DOHH2 (cell line): ENCODE results near the gene JCAD.

Experiments used
- H3F3A ChIP-seq: fragments of 200-600 bp; sonication (generic), shearing (Covaris generic); 2 replicates; pipeline ENCODE4 v1.6.0; 2016; ENCODE audit warnings: antibody characterized with exemption, mild to moderate bottlenecking; ENCODE audit not compliant: control insufficient read depth, insufficient read depth
- H3K27ac ChIP-seq: fragments of 200-600 bp; sonication (generic); 2 replicates; pipeline ENCODE4 v1.5.1; 2014; ENCODE audit warnings: low read depth, mild to moderate bottlenecking, low read length, moderate library complexity
- H3K27me3 ChIP-seq: fragments of 200-600 bp; sonication (generic); 2 replicates; pipeline ENCODE4 v1.6.1; 2014; ENCODE audit warnings: mild to moderate bottlenecking, low read length, mixed read lengths; ENCODE audit not compliant: control insufficient read depth
- H3K36me3 ChIP-seq: fragments of 200-600 bp; sonication (generic); 2 replicates; pipeline ENCODE4 v1.6.1; 2014; ENCODE audit warnings: mild to moderate bottlenecking, low read length, moderate library complexity, mixed read lengths; ENCODE audit not compliant: control insufficient read depth
- H3K4me1 ChIP-seq: fragments of 200-600 bp; sonication (generic); 2 replicates; pipeline ENCODE4 v1.6.1; 2014; ENCODE audit warnings: mild to moderate bottlenecking, low read length, mixed read lengths; ENCODE audit not compliant: control insufficient read depth
- H3K4me2 ChIP-seq: fragments of 200-600 bp; sonication (generic); 2 replicates; pipeline ENCODE4 v1.6.0; 2014; ENCODE audit warnings: mild to moderate bottlenecking, low read length, moderate library complexity
- H3K4me3 ChIP-seq: fragments of 200-600 bp; sonication (generic); 2 replicates; pipeline ENCODE4 v1.5.1; 2014; ENCODE audit warnings: mild to moderate bottlenecking, low read length, mixed read lengths
- H3K79me2 ChIP-seq: fragments of 200-600 bp; sonication (generic); 2 replicates; pipeline ENCODE4 v1.6.1; 2014; ENCODE audit warnings: mild to moderate bottlenecking, low read length, mixed read lengths; ENCODE audit not compliant: control insufficient read depth
- H3K9me2 ChIP-seq: fragments of 200-600 bp; sonication (generic); replicated peaks from 2 replicates; pipeline ENCODE4 v1.6.1; 2014; ENCODE audit warnings: mild to moderate bottlenecking, low read length, mixed read lengths; ENCODE audit not compliant: control insufficient read depth
- H3K9me3 ChIP-seq: fragments of 200-600 bp; sonication (generic); 2 replicates; pipeline ENCODE4 v1.6.1; 2014; ENCODE audit warnings: antibody characterized with exemption, low read length, mixed read lengths; ENCODE audit not compliant: control insufficient read depth, insufficient read depth
- H4K20me1 ChIP-seq: fragments of 200-600 bp; sonication (generic); 2 replicates; pipeline ENCODE4 v1.6.0; 2014; ENCODE audit warnings: low read depth, mild to moderate bottlenecking, antibody characterized with exemption, low read length, moderate library complexity; ENCODE audit not compliant: control insufficient read depth, insufficient read depth
- EZH2phosphoT487 ChIP-seq: fragments of 200-600 bp; sonication (generic); IDR thresholded peaks from 2 replicates; pipeline ENCODE4 v1.6.1; 2017; ENCODE audit warnings: borderline replicate concordance, mild to moderate bottlenecking, antibody characterized with exemption, low read length, moderate library complexity, mixed read lengths
- TF ChIP-seq, protein P1 (sequence below): fragments of 200-600 bp; sonication (generic); IDR thresholded peaks from one replicate; pipeline ENCODE4 v1.5.1; 2014; ENCODE audit warnings: antibody characterized with exemption, mild to moderate bottlenecking, low read depth, low read length; ENCODE audit not compliant: poor library complexity, severe bottlenecking

JCAD gene

DNA sequence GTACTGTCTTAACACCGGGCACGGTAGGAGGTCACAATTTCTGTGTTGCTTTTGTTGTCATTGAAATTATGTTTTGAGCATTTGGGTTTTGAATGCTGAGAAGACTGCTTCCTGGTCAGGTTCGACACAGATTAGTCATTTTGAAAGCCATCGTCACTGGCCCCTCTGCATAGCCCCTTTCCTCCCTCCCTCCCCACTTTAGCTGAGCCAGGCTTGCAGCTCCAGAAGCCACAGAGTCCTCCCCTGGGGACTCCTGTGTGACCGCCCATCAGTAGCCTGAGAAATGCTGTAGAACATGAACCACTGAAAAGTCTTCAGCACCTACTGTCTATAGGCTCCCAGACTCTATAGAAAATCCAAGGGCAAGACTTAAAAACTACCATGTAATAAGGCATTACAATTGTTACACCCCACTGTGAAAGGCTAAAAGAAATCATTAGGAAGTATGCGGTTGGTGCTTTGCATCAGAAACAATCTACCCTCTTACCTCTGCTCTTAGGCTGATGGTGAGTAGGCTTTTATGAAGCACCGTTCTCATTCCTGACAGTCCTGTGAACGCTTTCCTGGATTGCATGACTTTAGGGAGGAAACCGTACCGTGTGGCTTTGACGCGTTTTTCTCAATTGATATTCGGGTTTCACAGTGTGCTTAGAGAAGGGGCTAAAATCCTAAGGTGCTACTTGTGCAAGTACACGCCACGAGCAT is 24.8 kb downstream of the JCAD start:
- Histone ChIP-seq H3K4me3 (no peak overlapping the region), H3K79me2 (no peaks in the 10 kb centered on the region), H3K9me2 (no peaks in the 10 kb centered on the region), H3F3A (no peaks in the 10 kb centered on the region), H4K20me1 (no peaks in the 10 kb centered on the region), H3K9me3 (no peaks in the 10 kb centered on the region), H3K36me3 (no peaks in the 10 kb centered on the region), H3K4me2 (no peak overlapping the region), H3K27me3 (no peaks in the 10 kb centered on the region), H3K4me1 (peaks cover 12% of the 10 kb centered on the region), H3K27ac (no peak overlapping the region)
- TF ChIP-seq, protein P1, sequence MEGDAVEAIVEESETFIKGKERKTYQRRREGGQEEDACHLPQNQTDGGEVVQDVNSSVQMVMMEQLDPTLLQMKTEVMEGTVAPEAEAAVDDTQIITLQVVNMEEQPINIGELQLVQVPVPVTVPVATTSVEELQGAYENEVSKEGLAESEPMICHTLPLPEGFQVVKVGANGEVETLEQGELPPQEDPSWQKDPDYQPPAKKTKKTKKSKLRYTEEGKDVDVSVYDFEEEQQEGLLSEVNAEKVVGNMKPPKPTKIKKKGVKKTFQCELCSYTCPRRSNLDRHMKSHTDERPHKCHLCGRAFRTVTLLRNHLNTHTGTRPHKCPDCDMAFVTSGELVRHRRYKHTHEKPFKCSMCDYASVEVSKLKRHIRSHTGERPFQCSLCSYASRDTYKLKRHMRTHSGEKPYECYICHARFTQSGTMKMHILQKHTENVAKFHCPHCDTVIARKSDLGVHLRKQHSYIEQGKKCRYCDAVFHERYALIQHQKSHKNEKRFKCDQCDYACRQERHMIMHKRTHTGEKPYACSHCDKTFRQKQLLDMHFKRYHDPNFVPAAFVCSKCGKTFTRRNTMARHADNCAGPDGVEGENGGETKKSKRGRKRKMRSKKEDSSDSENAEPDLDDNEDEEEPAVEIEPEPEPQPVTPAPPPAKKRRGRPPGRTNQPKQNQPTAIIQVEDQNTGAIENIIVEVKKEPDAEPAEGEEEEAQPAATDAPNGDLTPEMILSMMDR, result no peak
- TF ChIP-seq EZH2phosphoT487, result no peak

DNA sequence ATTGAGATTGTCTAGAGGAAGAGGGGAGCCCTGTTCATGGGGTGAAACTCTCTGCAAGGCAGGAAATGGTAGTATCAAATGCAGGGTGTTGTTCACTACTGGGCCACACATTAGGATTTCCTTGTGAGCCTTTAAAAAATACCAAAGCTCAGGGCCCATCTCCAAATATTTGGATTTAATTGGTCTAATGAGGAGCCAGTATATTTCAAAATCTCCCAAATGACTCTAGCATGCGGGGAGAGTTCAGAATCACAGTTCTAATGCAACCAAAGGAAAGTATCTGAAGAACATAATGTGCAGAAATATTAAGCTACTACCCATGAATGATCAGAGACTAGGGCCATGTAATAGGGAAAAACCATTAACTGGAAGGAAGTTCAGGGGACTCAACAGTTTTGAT is 27.3 kb downstream of the JCAD start:
- no peaks in the 10 kb centered on the region for H3K9me3 ChIP-seq
- no peak overlapping the region for H3K4me3 ChIP-seq
- H3K79me2 ChIP-seq, result no peaks in the 10 kb centered on the region
- H3F3A ChIP-seq, result no peaks in the 10 kb centered on the region
- H3K9me2 ChIP-seq, result no peaks in the 10 kb centered on the region
- TF ChIP-seq EZH2phosphoT487, result no peak
- TF ChIP-seq, protein P1, result no peak
- H3K27ac ChIP-seq, result no peak overlapping the region
- no peaks in the 10 kb centered on the region for H3K27me3 ChIP-seq
- no peak overlapping the region for H3K4me2 ChIP-seq
- H4K20me1 ChIP-seq, result no peaks in the 10 kb centered on the region
- no peaks in the 10 kb centered on the region for H3K36me3 ChIP-seq
- peaks cover 22% of the 10 kb centered on the region for H3K4me1 ChIP-seq

DNA sequence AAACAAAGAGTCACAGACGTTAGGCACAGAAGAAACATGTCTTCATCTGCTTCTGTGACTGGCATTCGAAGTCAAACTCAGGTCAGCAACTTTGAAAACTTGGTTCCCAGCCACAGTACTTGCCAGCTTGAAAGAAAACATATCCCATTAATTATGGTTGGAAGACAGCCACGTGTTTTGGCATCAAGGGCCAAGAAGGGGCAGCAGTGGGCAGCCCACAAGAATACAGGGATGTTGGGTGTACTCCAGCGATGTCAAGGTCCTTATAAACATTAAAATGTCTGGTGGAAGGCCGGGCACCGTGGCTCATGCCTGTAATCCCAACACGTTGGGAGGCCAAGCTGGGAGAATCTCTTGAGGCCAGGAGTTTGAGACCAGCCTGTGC is 29.5 kb downstream of the JCAD start:
- H4K20me1 ChIP-seq, result no peaks in the 10 kb centered on the region; the same call in 1 of the 2 replicates
- TF ChIP-seq, protein P1, result no peak
- TF ChIP-seq EZH2phosphoT487, result no peak
- no peak overlapping the region for H3K27ac ChIP-seq
- H3K27me3 ChIP-seq, result 0 out of 2 replicates have a peak, but pooled peaks cover 5% of the 10 kb centered on the region
- H3K79me2 ChIP-seq, result no peaks in the 10 kb centered on the region
- H3F3A ChIP-seq, result no peaks in the 10 kb centered on the region
- H3K9me2 ChIP-seq, result no peaks in the 10 kb centered on the region
- H3K36me3 ChIP-seq, result no peaks in the 10 kb centered on the region
- H3K4me1 ChIP-seq, result peaks cover 33% of the 10 kb centered on the region
- no peak overlapping the region for H3K4me2 ChIP-seq
- H3K4me3 ChIP-seq, result no peak overlapping the region
- no peaks in the 10 kb centered on the region for H3K9me3 ChIP-seq
